Testis (tissue), 2 donors: Measurements from ENCODE around the gene MAN1B1.

ENCODE experiments used
- POLR2A ChIP-seq: fragments of 450-650 bp; IDR thresholded peaks from one replicate; pipeline ENCODE4 v1.6.1; 2017; ENCODE audit warnings: antibody characterized with exemption, mild to moderate bottlenecking, moderate library complexity
- TF ChIP-seq, protein P1 (sequence below), 3 experiments: fragments of 450-650 bp in 2 of 3; fragments of 200-600 bp in 1 of 3; sonication (generic) in 1 of 3; IDR thresholded peaks; one replicate each; pipeline ENCODE4 v1.5.1; 2016 to 2019; ENCODE audit warnings: antibody characterized with exemption in 3 of 3, mild to moderate bottlenecking in 2 of 3, moderate library complexity in 1 of 3

GRCh38 chr9:137069508-137070091, 17.2 kb upstream of the MAN1B1 start:
- TF ChIP-seq, protein P1, sequence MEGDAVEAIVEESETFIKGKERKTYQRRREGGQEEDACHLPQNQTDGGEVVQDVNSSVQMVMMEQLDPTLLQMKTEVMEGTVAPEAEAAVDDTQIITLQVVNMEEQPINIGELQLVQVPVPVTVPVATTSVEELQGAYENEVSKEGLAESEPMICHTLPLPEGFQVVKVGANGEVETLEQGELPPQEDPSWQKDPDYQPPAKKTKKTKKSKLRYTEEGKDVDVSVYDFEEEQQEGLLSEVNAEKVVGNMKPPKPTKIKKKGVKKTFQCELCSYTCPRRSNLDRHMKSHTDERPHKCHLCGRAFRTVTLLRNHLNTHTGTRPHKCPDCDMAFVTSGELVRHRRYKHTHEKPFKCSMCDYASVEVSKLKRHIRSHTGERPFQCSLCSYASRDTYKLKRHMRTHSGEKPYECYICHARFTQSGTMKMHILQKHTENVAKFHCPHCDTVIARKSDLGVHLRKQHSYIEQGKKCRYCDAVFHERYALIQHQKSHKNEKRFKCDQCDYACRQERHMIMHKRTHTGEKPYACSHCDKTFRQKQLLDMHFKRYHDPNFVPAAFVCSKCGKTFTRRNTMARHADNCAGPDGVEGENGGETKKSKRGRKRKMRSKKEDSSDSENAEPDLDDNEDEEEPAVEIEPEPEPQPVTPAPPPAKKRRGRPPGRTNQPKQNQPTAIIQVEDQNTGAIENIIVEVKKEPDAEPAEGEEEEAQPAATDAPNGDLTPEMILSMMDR (IDR thresholded peaks at IDR 0.05) = no peak
- TF ChIP-seq POLR2A = no peak
